Epithelial cell of esophagus (primary cell): Measurements from ENCODE around the gene TANC1.
A peak's percentile ranks its signal among the peaks of the same experiment; 100 is the strongest.

Experiments used
- DNase-seq: peaks from one replicate; pipeline ENCODE4 v3.0.0; 2010; ENCODE audit warnings: low read depth
- H3K4me3 ChIP-seq: 2 replicates; pipeline ENCODE4 v1.5.1; 2011; ENCODE audit warnings: mild to moderate bottlenecking, low read length, control low read depth
- TF ChIP-seq, protein P1 (sequence below): IDR thresholded peaks from 2 replicates; pipeline ENCODE4 v1.5.1; 2011; ENCODE audit warnings: low read depth, mild to moderate bottlenecking, low read length, control low read depth, inconsistent platforms; ENCODE audit not compliant: insufficient read depth; ENCODE audit errors: missing control alignments

The TANC1 gene

DNA sequence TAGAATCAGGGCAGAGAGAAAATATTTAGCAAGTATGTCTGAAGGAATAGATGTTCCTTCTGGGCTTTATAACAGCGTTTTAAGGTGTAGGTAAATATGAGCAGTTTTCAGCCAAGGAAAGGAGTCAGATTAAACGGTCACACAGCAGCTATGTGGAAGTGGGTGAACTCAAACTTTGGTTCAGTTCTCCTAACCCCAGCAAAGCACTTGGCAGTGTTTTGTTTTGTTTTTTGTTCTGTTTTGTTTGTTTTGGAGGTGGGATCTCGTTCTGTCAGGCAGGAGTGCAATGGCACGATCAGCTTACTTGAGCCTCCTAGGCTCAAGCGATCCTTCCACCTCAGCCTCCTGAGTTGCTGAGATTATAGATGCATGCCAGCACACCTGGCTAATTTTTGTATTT lies 24.6 kb downstream of the TANC1 start:
- H3K4me3 ChIP-seq, result no peak overlapping the region
- TF ChIP-seq, protein P1, sequence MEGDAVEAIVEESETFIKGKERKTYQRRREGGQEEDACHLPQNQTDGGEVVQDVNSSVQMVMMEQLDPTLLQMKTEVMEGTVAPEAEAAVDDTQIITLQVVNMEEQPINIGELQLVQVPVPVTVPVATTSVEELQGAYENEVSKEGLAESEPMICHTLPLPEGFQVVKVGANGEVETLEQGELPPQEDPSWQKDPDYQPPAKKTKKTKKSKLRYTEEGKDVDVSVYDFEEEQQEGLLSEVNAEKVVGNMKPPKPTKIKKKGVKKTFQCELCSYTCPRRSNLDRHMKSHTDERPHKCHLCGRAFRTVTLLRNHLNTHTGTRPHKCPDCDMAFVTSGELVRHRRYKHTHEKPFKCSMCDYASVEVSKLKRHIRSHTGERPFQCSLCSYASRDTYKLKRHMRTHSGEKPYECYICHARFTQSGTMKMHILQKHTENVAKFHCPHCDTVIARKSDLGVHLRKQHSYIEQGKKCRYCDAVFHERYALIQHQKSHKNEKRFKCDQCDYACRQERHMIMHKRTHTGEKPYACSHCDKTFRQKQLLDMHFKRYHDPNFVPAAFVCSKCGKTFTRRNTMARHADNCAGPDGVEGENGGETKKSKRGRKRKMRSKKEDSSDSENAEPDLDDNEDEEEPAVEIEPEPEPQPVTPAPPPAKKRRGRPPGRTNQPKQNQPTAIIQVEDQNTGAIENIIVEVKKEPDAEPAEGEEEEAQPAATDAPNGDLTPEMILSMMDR, result no peak
- no peak for DNase-seq

DNA sequence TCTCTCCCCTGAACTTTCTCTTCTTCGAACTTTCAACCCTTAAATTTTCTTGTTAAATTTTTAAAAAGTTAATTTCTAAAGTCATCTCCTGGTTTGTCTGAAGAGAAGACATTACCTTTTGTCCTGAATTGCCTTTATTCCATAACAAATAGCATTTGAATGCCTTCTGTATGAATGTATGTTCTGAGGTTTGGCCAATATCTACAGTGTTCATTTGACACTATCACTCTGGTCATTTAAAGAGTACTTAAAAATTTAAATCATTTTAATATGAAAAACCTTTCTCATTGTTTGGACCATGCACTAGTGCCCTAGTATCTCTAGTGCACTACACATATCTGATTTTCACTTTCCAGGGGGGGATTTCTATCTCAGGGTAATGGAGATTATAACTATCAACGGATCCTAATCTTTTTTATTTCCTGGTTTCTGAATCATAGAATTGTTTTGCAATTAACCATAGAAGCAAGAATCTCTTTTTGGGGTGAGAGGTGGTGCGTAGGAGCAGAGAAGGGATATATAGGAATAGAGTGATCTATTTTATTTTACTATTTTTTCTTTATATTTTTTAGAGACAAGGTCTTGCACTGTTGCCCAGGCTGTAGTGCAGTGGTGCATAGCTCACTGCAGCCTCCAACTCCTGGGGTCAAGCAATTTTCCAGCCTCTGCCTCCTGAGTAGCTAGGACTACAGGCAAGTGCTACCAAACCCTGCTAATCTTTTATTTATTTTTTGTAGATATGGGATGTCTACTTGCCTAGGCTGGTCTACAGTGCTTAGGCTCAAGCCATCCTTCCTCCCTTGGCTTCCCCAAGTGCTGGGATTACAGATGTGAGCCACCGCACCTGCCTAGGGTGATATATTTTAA lies 25.5 kb downstream of the TANC1 start:
- TF ChIP-seq, protein P1, result no peak
- DNase-seq, result no peak
- H3K4me3 ChIP-seq, result no peak overlapping the region

DNA sequence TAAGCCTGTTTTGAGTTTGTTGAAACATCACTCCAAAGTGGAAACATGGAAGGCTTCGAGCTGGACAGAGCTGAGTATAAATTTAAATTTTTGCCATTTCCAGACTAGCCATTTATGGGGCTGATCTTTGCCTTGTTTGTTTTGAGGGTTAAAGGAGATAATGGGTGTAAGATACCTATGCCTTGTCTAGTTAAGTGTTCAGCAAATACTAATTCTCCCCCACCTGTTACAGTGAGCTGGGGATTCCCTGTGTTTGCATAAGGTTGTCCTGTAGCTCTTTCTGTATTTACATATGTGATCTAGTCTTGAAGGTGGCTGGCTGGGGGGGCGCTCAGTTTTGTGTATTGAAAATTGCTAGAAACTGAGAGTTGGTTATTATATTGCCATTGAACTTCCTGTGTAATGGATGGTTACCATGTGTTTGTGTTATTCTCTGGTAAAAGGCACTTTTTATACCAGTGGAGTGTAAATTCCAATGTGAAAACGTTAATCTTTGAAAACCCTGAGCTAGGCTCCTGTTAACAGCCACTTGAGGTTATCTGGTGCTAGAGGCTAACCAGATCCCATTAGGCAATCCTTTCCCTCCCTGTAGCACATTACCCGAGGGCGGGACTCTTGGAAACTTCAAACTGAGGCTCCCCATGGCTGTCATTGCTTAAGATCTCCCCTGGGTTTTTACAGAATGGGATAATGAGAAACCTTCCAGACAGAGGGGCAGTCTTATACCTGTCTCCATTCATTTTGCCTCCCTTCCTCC lies 26.7 kb downstream of the TANC1 start:
- H3K4me3 ChIP-seq, result no peak overlapping the region
- peak; percentile 25 for DNase-seq
- TF ChIP-seq, protein P1, result no peak

GRCh38 chr2:158995677-158996049 lies 27.2 kb downstream of the TANC1 start:
- no peak overlapping the region for H3K4me3 ChIP-seq
- DNase-seq, result no peak
- TF ChIP-seq, protein P1, result no peak

GRCh38 chr2:158996378-158996993 lies 28.0 kb downstream of the TANC1 start:
- TF ChIP-seq, protein P1, result no peak
- DNase-seq, result no peak
- H3K4me3 ChIP-seq, result no peak overlapping the region

DNA sequence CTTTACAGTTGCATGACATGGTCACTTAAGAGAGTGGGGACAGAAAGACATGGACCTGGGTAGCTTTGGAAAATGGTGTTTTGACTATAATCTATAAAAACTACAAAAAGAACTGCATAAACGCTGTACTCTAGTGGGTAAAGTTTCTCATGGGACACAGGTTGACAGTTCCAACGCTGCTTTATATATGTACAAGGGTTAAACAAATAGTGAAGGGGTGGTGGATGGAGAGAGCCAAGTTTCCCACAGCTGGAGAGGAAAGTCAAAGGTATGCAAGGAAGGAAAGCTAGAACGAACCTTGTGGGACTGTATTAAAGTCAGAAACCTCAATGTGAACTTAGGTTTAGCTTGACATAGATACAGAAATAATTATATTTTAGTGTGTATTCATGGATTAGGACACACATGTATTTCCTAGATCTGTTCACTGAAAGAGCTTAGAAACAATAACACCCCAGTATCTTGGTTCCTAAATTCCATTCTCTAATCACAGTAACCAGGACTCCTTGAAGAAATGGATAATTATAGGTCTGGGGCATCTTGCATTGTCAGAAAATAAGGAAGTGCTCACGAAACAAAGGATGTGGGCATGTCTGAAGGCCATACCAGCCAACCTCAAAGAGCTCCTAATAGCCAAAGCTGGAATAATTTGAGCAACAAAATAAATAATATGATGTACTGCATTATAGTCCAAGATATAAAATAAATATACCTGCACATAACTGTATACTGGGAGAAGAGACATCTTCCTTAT lies 28.8 kb downstream of the TANC1 start:
- no peak overlapping the region for H3K4me3 ChIP-seq
- TF ChIP-seq, protein P1, result no peak
- DNase-seq, result no peak
